Upper lobe of right lung (tissue), 1 donor: ENCODE measurements around the gene CMTR1. TPM values are rescaled to one million over a fixed set of nuclear protein-coding genes. Genes with fewer than 3 reads are reported as not detected.

Experiments
- ATAC-seq: fragments of 200-7000 bp; cut with Tn5 transposase; one replicate; pipeline ENCODE4 v1.9.1; 2020; ENCODE audit warnings: mild to moderate bottlenecking, moderate library complexity
- DNase-seq: peaks from one replicate; pipeline ENCODE4 v3.0.0-alpha.2; 2020
- H3K27ac ChIP-seq: fragments of 200-600 bp; one replicate; pipeline ENCODE4 v1.8.0; 2022
- H3K27me3 ChIP-seq: fragments of 200-600 bp; one replicate; pipeline ENCODE4 v1.8.0; 2022; ENCODE audit warnings: mild to moderate bottlenecking
- H3K36me3 ChIP-seq: fragments of 200-600 bp; one replicate; pipeline ENCODE4 v1.8.0; 2022
- H3K4me1 ChIP-seq: fragments of 200-600 bp; one replicate; pipeline ENCODE4 v1.8.0; 2022
- H3K4me3 ChIP-seq: fragments of 200-600 bp; one replicate; pipeline ENCODE4 v1.8.0; 2022; ENCODE audit warnings: mild to moderate bottlenecking
- H3K9me3 ChIP-seq: fragments of 200-600 bp; one replicate; pipeline ENCODE4 v1.8.0; 2022
- CTCF ChIP-seq: fragments of 200-600 bp; IDR thresholded peaks from one replicate; pipeline ENCODE4 v1.8.0; 2022; ENCODE audit warnings: antibody characterized with exemption
- intact Hi-C: fragments of 100-400 bp; cut with DNase I; formaldehyde crosslinking; loops from one replicate; pipeline ENCODE4 v1.11.0; 2022
- total RNA-seq: library from RNA; stranded (reverse); fragmentation: NEBNext Ultra II Directional; extraction: Animal tissue kit (Norgen Biotek cat#: 25700); gene quantifications from one replicate; pipeline ENCODE4 v1.2.1, GENCODE V29; 2021
- donor health status: DM: no; HTN: yes; CAD: no; lungs with severe emphysema.

CMTR1 gene
- total RNA-seq, 1 donor from 2014 or later, result 42.2 TPM

GRCh38 chr6:37492236-37492972 lies 59.4 kb downstream of the CMTR1 start:
- H3K4me1 ChIP-seq, result no peaks in the 10 kb centered on the region
- intact Hi-C loops, result no loop called here
- no peak overlapping the region for H3K4me3 ChIP-seq
- no peaks in the 10 kb centered on the region for H3K36me3 ChIP-seq
- no peak overlapping the region for H3K27ac ChIP-seq
- TF ChIP-seq CTCF, result no peak
- ATAC-seq, result no peak
- no peak for DNase-seq
- no peaks in the 10 kb centered on the region for H3K9me3 ChIP-seq
- H3K27me3 ChIP-seq, result no peaks in the 10 kb centered on the region

DNA sequence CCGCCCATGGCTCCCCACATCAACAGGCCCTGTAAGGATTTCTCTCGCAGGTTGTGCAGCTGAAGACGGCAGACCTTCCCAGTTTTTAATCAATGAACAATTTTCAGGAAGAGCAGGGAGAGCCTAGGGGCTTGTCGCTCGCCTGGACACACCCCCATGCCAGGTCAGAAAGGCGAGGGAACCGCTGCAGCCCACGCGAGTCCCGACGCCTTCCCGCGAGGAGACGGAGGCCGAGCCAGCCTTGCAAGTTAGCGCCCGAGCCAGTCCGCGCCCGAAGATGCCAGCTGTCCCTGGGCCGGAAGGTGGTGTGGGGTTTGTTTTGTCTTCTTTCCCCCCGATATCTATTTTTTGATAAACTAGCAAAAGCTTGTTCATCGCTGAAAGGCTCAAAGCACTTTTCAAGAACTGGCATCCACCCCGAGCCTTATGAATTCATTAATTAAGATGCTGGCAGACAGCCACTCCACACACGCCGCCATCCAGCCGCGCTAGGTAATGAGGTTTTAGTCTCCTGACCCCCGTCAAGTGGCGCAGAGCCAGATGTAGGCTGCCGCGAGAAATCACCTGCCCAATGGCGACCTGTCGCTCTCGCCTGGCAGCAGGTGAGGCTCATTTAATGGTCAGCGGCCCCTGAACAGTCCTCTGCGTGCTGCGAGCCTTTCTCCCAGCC lies 60.1 kb downstream of the CMTR1 start:
- no peaks in the 10 kb centered on the region for H3K9me3 ChIP-seq
- no peaks in the 10 kb centered on the region for H3K36me3 ChIP-seq
- intact Hi-C loops, result no loop called here
- H3K27ac ChIP-seq, result no peak overlapping the region
- TF ChIP-seq CTCF, result no peak
- no peak overlapping the region for H3K4me3 ChIP-seq
- no peaks in the 10 kb centered on the region for H3K4me1 ChIP-seq
- no peak for ATAC-seq
- no peaks in the 10 kb centered on the region for H3K27me3 ChIP-seq
- no peak for DNase-seq

- no peaks in the 10 kb centered on the region for H3K36me3 ChIP-seq
- H3K27me3 ChIP-seq, result no peaks in the 10 kb centered on the region
- no peak for DNase-seq
- TF ChIP-seq CTCF, result no peak
- no peaks in the 10 kb centered on the region for H3K4me1 ChIP-seq
- intact Hi-C loops, result no loop called here
- ATAC-seq, result no peak
- H3K4me3 ChIP-seq, result no peak overlapping the region
- no peak overlapping the region for H3K27ac ChIP-seq
- H3K9me3 ChIP-seq, result no peaks in the 10 kb centered on the region
These were observed 60.6 kb downstream of the CMTR1 start for GRCh38 chr6:37493661-37493995.

GRCh38 chr6:37495244-37495934 lies 62.4 kb downstream of the CMTR1 start:
- ATAC-seq (no peak), DNase-seq (no peak)
- intact Hi-C loops, result no loop called here
- no peaks in the 10 kb centered on the region for H3K36me3 ChIP-seq
- TF ChIP-seq CTCF, result no peak
- no peak overlapping the region for H3K4me3 ChIP-seq
- H3K4me1 ChIP-seq, result peaks cover 6% of the 10 kb centered on the region
- no peak overlapping the region for H3K27ac ChIP-seq
- H3K27me3 ChIP-seq, result no peaks in the 10 kb centered on the region
- H3K9me3 ChIP-seq, result no peaks in the 10 kb centered on the region

DNA sequence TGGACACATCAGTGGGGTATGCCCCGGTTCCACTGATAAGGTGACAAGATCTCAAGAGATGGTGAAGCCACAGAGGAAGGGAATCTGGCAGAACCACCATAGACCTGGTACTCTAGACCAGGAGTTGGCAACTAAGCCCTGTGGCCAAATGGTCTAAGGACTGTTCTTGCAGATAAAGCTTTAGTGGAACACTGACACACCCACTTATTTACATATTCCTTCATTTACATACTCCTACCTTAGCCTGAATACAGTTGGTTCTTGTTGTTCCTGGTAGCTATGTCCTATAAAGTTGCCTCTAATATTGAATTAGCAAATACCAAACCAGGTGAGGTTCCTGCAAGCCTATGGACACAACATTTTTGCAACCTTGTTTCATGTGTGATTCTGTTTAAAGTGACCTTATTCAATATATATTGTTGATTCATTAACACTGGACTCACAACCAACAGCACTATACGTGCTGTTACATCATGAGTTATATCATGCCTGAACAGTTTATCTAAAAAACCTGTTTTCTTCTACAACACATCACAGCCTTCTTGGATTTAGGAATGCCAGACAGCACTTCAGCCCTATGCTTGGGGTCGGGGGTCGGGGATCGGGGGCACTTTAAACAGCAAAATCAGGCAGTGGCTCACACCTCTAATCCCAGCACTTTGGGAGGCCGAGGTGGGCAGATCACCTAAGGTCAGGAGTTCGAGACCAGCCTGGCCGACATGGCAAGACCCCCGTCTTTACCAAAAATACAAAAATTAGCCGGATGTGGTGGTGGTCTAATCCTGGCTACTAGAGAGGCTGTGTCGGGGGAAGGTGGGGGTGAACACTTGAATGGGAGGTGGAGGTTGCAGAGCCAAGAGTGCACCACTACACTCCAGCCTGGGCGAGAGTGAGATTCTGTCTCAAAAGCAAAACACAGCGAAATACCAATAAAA lies 64.2 kb downstream of the CMTR1 start:
- Histone ChIP-seq H3K27ac (no peak overlapping the region), H3K9me3 (no peaks in the 10 kb centered on the region), H3K4me3 (no peak overlapping the region), H3K36me3 (no peaks in the 10 kb centered on the region), H3K4me1 (peaks cover 6% of the 10 kb centered on the region), H3K27me3 (no peaks in the 10 kb centered on the region)
- TF ChIP-seq CTCF, result no peak
- intact Hi-C loops, result no loop called here
- DNase-seq (no peak), ATAC-seq (no peak)
